PFSK-1 (cell line): ENCODE data around the gene BCL7B.

Source experiments
- POLR2AphosphoS5 ChIP-seq: IDR thresholded peaks from 2 replicates; pipeline ENCODE4 v1.6.1; 2012; ENCODE audit warnings: low read depth, mild to moderate bottlenecking, control low read depth, low read length, moderate library complexity
- TAF1 ChIP-seq: IDR thresholded peaks from 2 replicates; pipeline ENCODE4 v1.6.1; 2012; ENCODE audit warnings: low read length, control low read depth, borderline replicate concordance; ENCODE audit not compliant: insufficient read depth
- TF ChIP-seq, protein P1 (sequence below), 2 experiments: IDR thresholded peaks; 2 replicates each; pipeline versions ENCODE4 v1.6.1 to v1.8.0; 2011 to 2012; ENCODE audit warnings: low read depth in 2 of 2, low read length in 2 of 2, control low read depth in 1 of 2, inconsistent platforms in 1 of 2, mild to moderate bottlenecking in 1 of 2, moderate library complexity in 1 of 2; ENCODE audit not compliant: insufficient read depth in 1 of 2

DNA sequence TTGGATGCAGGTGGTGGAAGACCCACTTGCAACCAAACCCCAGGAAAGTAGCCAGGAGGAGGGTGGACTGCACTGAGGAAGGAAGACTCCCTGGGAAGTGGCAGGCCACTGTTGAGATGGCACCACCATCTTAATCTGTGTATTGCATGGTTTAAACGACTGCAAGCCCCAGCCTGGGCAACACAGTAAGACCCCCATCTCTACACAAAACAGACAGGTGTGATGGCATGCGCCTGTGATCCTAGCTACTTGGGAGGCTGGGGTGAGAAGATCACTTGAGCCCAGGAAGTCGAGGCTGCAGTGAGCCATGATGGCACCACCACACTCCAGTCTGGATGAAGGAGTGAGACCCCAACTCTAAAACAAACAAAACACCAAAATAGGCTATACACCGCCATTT lies 9.7 kb upstream of the BCL7B start:
- no peak for TF ChIP-seq TAF1
- TF ChIP-seq, protein P1, sequence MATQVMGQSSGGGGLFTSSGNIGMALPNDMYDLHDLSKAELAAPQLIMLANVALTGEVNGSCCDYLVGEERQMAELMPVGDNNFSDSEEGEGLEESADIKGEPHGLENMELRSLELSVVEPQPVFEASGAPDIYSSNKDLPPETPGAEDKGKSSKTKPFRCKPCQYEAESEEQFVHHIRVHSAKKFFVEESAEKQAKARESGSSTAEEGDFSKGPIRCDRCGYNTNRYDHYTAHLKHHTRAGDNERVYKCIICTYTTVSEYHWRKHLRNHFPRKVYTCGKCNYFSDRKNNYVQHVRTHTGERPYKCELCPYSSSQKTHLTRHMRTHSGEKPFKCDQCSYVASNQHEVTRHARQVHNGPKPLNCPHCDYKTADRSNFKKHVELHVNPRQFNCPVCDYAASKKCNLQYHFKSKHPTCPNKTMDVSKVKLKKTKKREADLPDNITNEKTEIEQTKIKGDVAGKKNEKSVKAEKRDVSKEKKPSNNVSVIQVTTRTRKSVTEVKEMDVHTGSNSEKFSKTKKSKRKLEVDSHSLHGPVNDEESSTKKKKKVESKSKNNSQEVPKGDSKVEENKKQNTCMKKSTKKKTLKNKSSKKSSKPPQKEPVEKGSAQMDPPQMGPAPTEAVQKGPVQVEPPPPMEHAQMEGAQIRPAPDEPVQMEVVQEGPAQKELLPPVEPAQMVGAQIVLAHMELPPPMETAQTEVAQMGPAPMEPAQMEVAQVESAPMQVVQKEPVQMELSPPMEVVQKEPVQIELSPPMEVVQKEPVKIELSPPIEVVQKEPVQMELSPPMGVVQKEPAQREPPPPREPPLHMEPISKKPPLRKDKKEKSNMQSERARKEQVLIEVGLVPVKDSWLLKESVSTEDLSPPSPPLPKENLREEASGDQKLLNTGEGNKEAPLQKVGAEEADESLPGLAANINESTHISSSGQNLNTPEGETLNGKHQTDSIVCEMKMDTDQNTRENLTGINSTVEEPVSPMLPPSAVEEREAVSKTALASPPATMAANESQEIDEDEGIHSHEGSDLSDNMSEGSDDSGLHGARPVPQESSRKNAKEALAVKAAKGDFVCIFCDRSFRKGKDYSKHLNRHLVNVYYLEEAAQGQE (IDR thresholded peaks at IDR 0.05; ENCODE audit: insufficient read depth in 1 of 2, low read depth in 2 of 2, low read length in 2 of 2) = no peak
- TF ChIP-seq POLR2AphosphoS5 = no peak
